ENCODE measurements around the gene DRC7.

Gene DRC7

DNA sequence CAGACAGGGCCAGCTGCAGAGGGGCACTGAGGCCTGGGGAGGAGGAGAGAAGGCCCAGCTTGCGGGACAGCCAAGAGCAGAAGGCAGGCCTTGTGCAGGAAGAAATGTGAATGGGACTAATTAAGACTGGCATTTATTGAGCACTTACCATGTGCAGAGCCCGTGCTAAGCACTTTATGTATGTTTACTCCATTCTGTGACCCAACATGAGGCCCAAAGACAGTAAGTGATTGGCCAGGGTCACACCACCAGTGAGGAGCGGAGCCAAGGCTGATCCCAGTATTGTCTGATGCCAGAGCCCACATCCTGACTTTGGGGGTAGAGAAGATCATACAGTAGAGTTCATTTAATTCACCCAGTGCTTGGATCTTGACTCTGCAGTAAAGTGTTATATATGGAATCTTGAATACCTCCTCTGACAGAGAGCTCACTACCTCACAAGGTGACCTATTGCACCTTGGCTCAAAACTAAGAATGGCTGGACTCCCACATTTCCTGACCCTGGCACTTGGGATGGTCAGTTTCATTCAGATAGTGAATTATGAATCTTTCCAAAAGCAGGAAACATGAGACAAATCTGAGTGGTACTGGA lies 54.6 kb downstream of the DRC7 start:
- TF ChIP-seq EZH2phosphoT487 (IDR thresholded peaks at IDR 0.05; ENCODE audit: borderline replicate concordance, low read length), result no peak
- TF ChIP-seq, protein P1, sequence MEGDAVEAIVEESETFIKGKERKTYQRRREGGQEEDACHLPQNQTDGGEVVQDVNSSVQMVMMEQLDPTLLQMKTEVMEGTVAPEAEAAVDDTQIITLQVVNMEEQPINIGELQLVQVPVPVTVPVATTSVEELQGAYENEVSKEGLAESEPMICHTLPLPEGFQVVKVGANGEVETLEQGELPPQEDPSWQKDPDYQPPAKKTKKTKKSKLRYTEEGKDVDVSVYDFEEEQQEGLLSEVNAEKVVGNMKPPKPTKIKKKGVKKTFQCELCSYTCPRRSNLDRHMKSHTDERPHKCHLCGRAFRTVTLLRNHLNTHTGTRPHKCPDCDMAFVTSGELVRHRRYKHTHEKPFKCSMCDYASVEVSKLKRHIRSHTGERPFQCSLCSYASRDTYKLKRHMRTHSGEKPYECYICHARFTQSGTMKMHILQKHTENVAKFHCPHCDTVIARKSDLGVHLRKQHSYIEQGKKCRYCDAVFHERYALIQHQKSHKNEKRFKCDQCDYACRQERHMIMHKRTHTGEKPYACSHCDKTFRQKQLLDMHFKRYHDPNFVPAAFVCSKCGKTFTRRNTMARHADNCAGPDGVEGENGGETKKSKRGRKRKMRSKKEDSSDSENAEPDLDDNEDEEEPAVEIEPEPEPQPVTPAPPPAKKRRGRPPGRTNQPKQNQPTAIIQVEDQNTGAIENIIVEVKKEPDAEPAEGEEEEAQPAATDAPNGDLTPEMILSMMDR (IDR thresholded peaks at IDR 0.05; ENCODE audit: low read depth, low read length, poor library complexity, severe bottlenecking), result no peak
- H3K4me2 ChIP-seq (ENCODE audit: low read length), result no peak overlapping the region
- H3K9me2 ChIP-seq (replicated peaks; ENCODE audit: control insufficient read depth, low read length), result no peaks in the 10 kb centered on the region
- no peaks in the 10 kb centered on the region for H3K27me3 ChIP-seq (ENCODE audit: control insufficient read depth, low read length)
- no peak overlapping the region for H3K4me3 ChIP-seq (ENCODE audit: low read length)
- no peak overlapping the region for H3K27ac ChIP-seq (ENCODE audit: low read depth, low read length)
- H3K79me2 ChIP-seq (ENCODE audit: control insufficient read depth, low read length), result no peaks in the 10 kb centered on the region
- H3K36me3 ChIP-seq (ENCODE audit: control insufficient read depth, low read length), result peaks cover 6% of the 10 kb centered on the region; the same call in 1 of the 2 replicates
- no peaks in the 10 kb centered on the region for H3K9me3 ChIP-seq (ENCODE audit: control insufficient read depth, insufficient read depth, low read length)
- no peaks in the 10 kb centered on the region for H3K4me1 ChIP-seq (ENCODE audit: control insufficient read depth, low read length)
- no peaks in the 10 kb centered on the region for H4K20me1 ChIP-seq (ENCODE audit: control insufficient read depth, insufficient read depth, low read depth, low read length)
- no peaks in the 10 kb centered on the region for H3F3A ChIP-seq (ENCODE audit: control insufficient read depth, insufficient read depth)

DNA sequence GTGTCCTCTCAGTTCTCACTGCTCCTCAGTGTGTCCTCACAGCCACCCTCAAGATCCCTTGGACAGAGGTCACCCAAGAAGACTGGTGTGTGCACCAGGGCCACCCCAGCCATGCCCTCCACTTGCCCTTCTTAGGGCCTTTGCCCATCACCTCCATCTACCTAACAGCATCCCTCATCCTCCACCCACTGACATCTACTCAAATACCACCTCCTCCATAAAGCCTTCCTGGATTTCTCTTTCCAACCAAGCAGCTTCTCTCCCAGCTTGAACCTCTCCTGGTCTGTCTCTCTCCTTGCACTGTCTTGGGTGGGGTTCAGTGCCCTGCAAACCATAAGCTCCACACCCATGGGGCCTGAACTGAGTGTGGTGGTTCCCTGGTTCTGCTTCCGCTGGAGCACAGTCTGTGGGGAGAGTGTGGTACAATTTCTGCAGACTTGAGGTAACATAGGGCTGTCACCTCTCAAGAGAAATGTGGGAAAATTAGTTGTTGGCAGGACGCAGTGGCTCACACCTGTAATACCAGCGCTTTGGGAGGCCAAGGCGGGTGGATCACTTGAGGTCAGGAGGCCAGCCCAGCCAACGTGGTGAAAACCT lies 55.3 kb downstream of the DRC7 start:
- H3K27ac ChIP-seq (ENCODE audit: low read depth, low read length), result no peak overlapping the region
- no peaks in the 10 kb centered on the region for H3K9me2 ChIP-seq (replicated peaks; ENCODE audit: control insufficient read depth, low read length)
- H3K9me3 ChIP-seq (ENCODE audit: control insufficient read depth, insufficient read depth, low read length), result no peaks in the 10 kb centered on the region
- no peak overlapping the region for H3K4me3 ChIP-seq (ENCODE audit: low read length)
- no peaks in the 10 kb centered on the region for H3F3A ChIP-seq (ENCODE audit: control insufficient read depth, insufficient read depth)
- no peak overlapping the region for H3K4me2 ChIP-seq (ENCODE audit: low read length)
- no peaks in the 10 kb centered on the region for H3K4me1 ChIP-seq (ENCODE audit: control insufficient read depth, low read length)
- no peaks in the 10 kb centered on the region for H3K27me3 ChIP-seq (ENCODE audit: control insufficient read depth, low read length)
- no peaks in the 10 kb centered on the region for H4K20me1 ChIP-seq (ENCODE audit: control insufficient read depth, insufficient read depth, low read depth, low read length)
- TF ChIP-seq EZH2phosphoT487 (IDR thresholded peaks at IDR 0.05; ENCODE audit: borderline replicate concordance, low read length), result no peak
- TF ChIP-seq, protein P1 (IDR thresholded peaks at IDR 0.05; ENCODE audit: low read depth, low read length, poor library complexity, severe bottlenecking), result no peak
- peaks cover 3% of the 10 kb centered on the region; the same call in 1 of the 2 replicates for H3K36me3 ChIP-seq (ENCODE audit: control insufficient read depth, low read length)
- no peaks in the 10 kb centered on the region for H3K79me2 ChIP-seq (ENCODE audit: control insufficient read depth, low read length)

DNA sequence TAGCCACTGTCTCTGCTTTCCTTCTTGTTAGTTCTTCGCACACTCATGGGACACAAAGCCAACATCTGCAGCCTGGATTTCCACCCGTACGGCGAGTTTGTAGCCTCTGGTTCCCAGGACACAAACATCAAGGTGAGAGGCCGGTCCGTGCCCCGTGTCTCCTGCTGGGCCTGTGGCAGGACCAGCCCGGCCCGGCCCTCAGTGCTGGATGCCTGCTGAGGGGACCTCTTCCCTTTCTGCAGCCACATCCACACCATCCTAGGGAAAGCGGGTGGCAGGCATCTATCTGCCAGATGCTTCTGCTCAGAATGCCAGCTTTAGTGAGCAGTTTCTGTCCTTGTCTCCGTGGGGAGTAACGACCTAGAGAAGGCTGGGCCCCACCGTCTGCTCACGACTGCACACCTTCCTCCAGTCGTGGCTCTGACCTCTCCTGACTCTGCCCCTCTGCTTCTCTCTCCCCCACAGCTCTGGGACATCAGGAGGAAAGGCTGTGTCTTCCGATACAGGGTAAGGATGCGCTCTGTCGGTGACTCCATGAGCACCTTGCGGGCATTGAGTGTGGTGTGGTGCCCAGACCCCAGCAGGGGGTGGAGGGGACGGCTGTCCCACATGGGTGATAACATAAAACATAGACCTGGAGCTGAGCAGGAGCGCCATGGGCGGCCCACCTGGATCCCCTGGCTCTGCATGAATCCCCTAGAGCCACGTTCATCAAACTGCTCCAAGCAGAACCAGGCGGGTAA lies 56.4 kb downstream of the DRC7 start:
- Histone ChIP-seq H3K36me3 (ENCODE audit: control insufficient read depth, low read length) (peaks cover 7% of the 10 kb centered on the region; the same call in 1 of the 2 replicates), H3K4me1 (ENCODE audit: control insufficient read depth, low read length) (no peaks in the 10 kb centered on the region), H3K27ac (ENCODE audit: low read depth, low read length) (no peak overlapping the region), H3K27me3 (ENCODE audit: control insufficient read depth, low read length) (no peaks in the 10 kb centered on the region), H4K20me1 (ENCODE audit: control insufficient read depth, insufficient read depth, low read depth, low read length) (no peaks in the 10 kb centered on the region), H3K9me2 (replicated peaks; ENCODE audit: control insufficient read depth, low read length) (no peaks in the 10 kb centered on the region), H3K4me2 (ENCODE audit: low read length) (no peak overlapping the region), H3K9me3 (ENCODE audit: control insufficient read depth, insufficient read depth, low read length) (no peaks in the 10 kb centered on the region), H3K79me2 (ENCODE audit: control insufficient read depth, low read length) (no peaks in the 10 kb centered on the region), H3F3A (ENCODE audit: control insufficient read depth, insufficient read depth) (no peaks in the 10 kb centered on the region), H3K4me3 (ENCODE audit: low read length) (no peak overlapping the region)
- no peak for TF ChIP-seq EZH2phosphoT487 (IDR thresholded peaks at IDR 0.05; ENCODE audit: borderline replicate concordance, low read length)
- TF ChIP-seq, protein P1 (IDR thresholded peaks at IDR 0.05; ENCODE audit: low read depth, low read length, poor library complexity, severe bottlenecking), result no peak

Data from DOHH2 (cell line).